OCI-LY3 (cell line): ENCODE data around the gene PARN.

Experiments
- EZH2phosphoT487 ChIP-seq: fragments of 200-600 bp; shearing (Covaris generic); IDR thresholded peaks from 2 replicates; pipeline ENCODE4 v1.6.1; 2018; ENCODE audit warnings: antibody characterized with exemption, mixed run types, low read depth
- TF ChIP-seq, protein P1 (sequence below): fragments of 200-600, 300-600 bp; sonication (generic); IDR thresholded peaks from 2 replicates; pipeline ENCODE4 v1.5.1; 2014; ENCODE audit warnings: antibody characterized with exemption, low read length, low read depth

- TF ChIP-seq, protein P1, sequence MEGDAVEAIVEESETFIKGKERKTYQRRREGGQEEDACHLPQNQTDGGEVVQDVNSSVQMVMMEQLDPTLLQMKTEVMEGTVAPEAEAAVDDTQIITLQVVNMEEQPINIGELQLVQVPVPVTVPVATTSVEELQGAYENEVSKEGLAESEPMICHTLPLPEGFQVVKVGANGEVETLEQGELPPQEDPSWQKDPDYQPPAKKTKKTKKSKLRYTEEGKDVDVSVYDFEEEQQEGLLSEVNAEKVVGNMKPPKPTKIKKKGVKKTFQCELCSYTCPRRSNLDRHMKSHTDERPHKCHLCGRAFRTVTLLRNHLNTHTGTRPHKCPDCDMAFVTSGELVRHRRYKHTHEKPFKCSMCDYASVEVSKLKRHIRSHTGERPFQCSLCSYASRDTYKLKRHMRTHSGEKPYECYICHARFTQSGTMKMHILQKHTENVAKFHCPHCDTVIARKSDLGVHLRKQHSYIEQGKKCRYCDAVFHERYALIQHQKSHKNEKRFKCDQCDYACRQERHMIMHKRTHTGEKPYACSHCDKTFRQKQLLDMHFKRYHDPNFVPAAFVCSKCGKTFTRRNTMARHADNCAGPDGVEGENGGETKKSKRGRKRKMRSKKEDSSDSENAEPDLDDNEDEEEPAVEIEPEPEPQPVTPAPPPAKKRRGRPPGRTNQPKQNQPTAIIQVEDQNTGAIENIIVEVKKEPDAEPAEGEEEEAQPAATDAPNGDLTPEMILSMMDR = no peak
- no peak for TF ChIP-seq EZH2phosphoT487
Observed at GRCh38 chr16:14509055-14509454, 121.0 kb downstream of the PARN start.
